H9 (cell line): ENCODE data around the gene TOP3B. TPM values are rescaled to one million over a fixed set of nuclear protein-coding genes. Genes with fewer than 3 reads are reported as not detected.

Source experiments
- DNase-seq: peaks from one replicate; pipeline ENCODE4 v3.0.0-alpha.2; 2017
- H2AFZ ChIP-seq: one replicate; pipeline ENCODE4 v1.6.1; 2013; ENCODE audit warnings: mild to moderate bottlenecking, low read length, control low read depth, moderate library complexity
- H2AK5ac ChIP-seq: 2 replicates; pipeline ENCODE4 v1.6.1; 2013; ENCODE audit warnings: low read length, control low read depth, mixed read lengths; ENCODE audit not compliant: insufficient read length
- H2BK120ac ChIP-seq: one replicate; pipeline ENCODE4 v1.6.1; 2013; ENCODE audit warnings: low read depth, mild to moderate bottlenecking, low read length, control low read depth, inconsistent platforms; ENCODE audit not compliant: poor library complexity, severe bottlenecking
- H2BK12ac ChIP-seq: 2 replicates; pipeline ENCODE4 v1.6.1; 2013; ENCODE audit warnings: low read length, control low read depth, mixed read lengths, low read depth; ENCODE audit not compliant: insufficient read length
- H2BK15ac ChIP-seq: 2 replicates; pipeline ENCODE4 v1.6.1; 2013; ENCODE audit warnings: low read depth, low read length, control low read depth
- H2BK20ac ChIP-seq: one replicate; pipeline ENCODE4 v1.6.1; 2013; ENCODE audit warnings: low read depth, mild to moderate bottlenecking, low read length, control low read depth, inconsistent platforms; ENCODE audit not compliant: poor library complexity, severe bottlenecking
- H2BK5ac ChIP-seq: 2 replicates; pipeline ENCODE4 v1.6.1; 2013; ENCODE audit warnings: low read length, control low read depth, mixed read lengths; ENCODE audit not compliant: insufficient read length
- H3K14ac ChIP-seq: 2 replicates; pipeline ENCODE4 v1.6.1; 2013; ENCODE audit warnings: low read length, control low read depth; ENCODE audit not compliant: insufficient read depth
- H3K18ac ChIP-seq: 2 replicates; pipeline ENCODE4 v1.6.1; 2013; ENCODE audit warnings: low read depth, mild to moderate bottlenecking, mixed read lengths, low read length, control low read depth; ENCODE audit not compliant: insufficient read length
- H3K23ac ChIP-seq: 2 replicates; pipeline ENCODE4 v1.6.1; 2013; ENCODE audit warnings: low read length, control low read depth, mixed read lengths, low read depth; ENCODE audit not compliant: insufficient read length
- H3K23me2 ChIP-seq: 2 replicates; pipeline ENCODE4 v1.6.1; 2013; ENCODE audit warnings: low read depth, mild to moderate bottlenecking, mixed read lengths, low read length, control low read depth; ENCODE audit not compliant: insufficient read length, poor library complexity, severe bottlenecking
- H3K27ac ChIP-seq: 2 replicates; pipeline ENCODE4 v1.5.1; 2013; ENCODE audit warnings: low read length, control low read depth, mixed read lengths, low read depth; ENCODE audit not compliant: insufficient read length
- H3K27me3 ChIP-seq: 2 replicates; pipeline ENCODE4 v1.6.1; 2013; ENCODE audit warnings: low read length, control low read depth, inconsistent platforms; ENCODE audit not compliant: insufficient read depth
- H3K4ac ChIP-seq: 2 replicates; pipeline ENCODE4 v1.6.1; 2013; ENCODE audit warnings: low read depth, mild to moderate bottlenecking, control low read depth, inconsistent platforms, low read length, moderate library complexity
- H3K4me1 ChIP-seq: 2 replicates; pipeline ENCODE4 v1.6.1; 2013; ENCODE audit warnings: low read length, control low read depth, inconsistent platforms; ENCODE audit not compliant: insufficient read depth
- H3K4me2 ChIP-seq: 2 replicates; pipeline ENCODE4 v1.6.1; 2013; ENCODE audit warnings: low read length, control low read depth, mixed read lengths; ENCODE audit not compliant: insufficient read length, insufficient read depth
- H3K56ac ChIP-seq: 2 replicates; pipeline ENCODE4 v1.6.1; 2013; ENCODE audit warnings: low read depth, mild to moderate bottlenecking, mixed read lengths, low read length, control low read depth; ENCODE audit not compliant: insufficient read length
- H3K79me1 ChIP-seq: 2 replicates; pipeline ENCODE4 v1.6.1; 2013; ENCODE audit warnings: low read depth, mild to moderate bottlenecking, moderate library complexity, low read length, control low read depth, inconsistent platforms; ENCODE audit not compliant: insufficient read depth, poor library complexity, severe bottlenecking
- H3K79me2 ChIP-seq: 2 replicates; pipeline ENCODE4 v1.6.1; 2013; ENCODE audit warnings: low read length, control low read depth, inconsistent platforms; ENCODE audit not compliant: insufficient read depth
- H3K9ac ChIP-seq: 2 replicates; pipeline ENCODE4 v1.6.1; 2013; ENCODE audit warnings: low read length, control low read depth, mixed read lengths; ENCODE audit not compliant: insufficient read length; ENCODE audit errors: extremely low read depth
- H3K9me3 ChIP-seq: one replicate; pipeline ENCODE4 v1.6.1; 2013; ENCODE audit warnings: low read depth, low read length, inconsistent platforms; ENCODE audit not compliant: control insufficient read depth
- H3T11ph ChIP-seq: one replicate; pipeline ENCODE4 v1.6.1; 2013; ENCODE audit warnings: mild to moderate bottlenecking, low read length, control low read depth, inconsistent platforms
- H4K20me1 ChIP-seq: one replicate; pipeline ENCODE4 v1.6.1; 2013; ENCODE audit not compliant: control insufficient read depth, insufficient read length, insufficient read depth
- H4K5ac ChIP-seq: 2 replicates; pipeline ENCODE4 v1.6.1; 2013; ENCODE audit warnings: low read depth, mild to moderate bottlenecking, mixed read lengths, low read length, control low read depth; ENCODE audit not compliant: insufficient read length
- H4K8ac ChIP-seq: replicated peaks from 2 replicates; pipeline ENCODE4 v1.6.1; 2013; ENCODE audit warnings: low read length, control low read depth, mixed read lengths, low read depth; ENCODE audit not compliant: insufficient read length
- H4K91ac ChIP-seq: 2 replicates; pipeline ENCODE4 v1.6.1; 2013; ENCODE audit warnings: low read depth, mild to moderate bottlenecking, moderate library complexity, mixed read lengths, low read length, control low read depth; ENCODE audit not compliant: insufficient read length
- H3K27ac Mint-ChIP-seq, 3 experiments: 2 replicates in 2 of 3; 3 replicates in 1 of 3; pipeline ENCODE4 v1.8.0; 2020 to 2021; ENCODE audit warnings: mixed read lengths in 3 of 3, mild to moderate bottlenecking in 1 of 3, moderate library complexity in 1 of 3
- H3K27me3 Mint-ChIP-seq: 2 replicates; pipeline ENCODE4 v1.8.0; 2021; ENCODE audit warnings: low read depth, mild to moderate bottlenecking, moderate library complexity, mixed read lengths
- H3K36me3 Mint-ChIP-seq, 3 experiments: 2 replicates in 2 of 3; 3 replicates in 1 of 3; pipeline ENCODE4 v1.8.0; 2020 to 2021; ENCODE audit warnings: low read depth in 3 of 3, mixed read lengths in 3 of 3; ENCODE audit not compliant: insufficient read depth in 1 of 3
- H3K4me1 Mint-ChIP-seq, 2 experiments: 2 replicates each; pipeline ENCODE4 v1.8.0; 2020; ENCODE audit warnings: mixed read lengths in 2 of 2
- H3K4me3 Mint-ChIP-seq, 2 experiments: 2 replicates in 1 of 2; 3 replicates in 1 of 2; pipeline ENCODE4 v1.8.0; 2020 to 2021; ENCODE audit warnings: mild to moderate bottlenecking in 2 of 2, mixed read lengths in 2 of 2, moderate library complexity in 1 of 2
- H3K9me3 Mint-ChIP-seq, 2 experiments: 2 replicates in 1 of 2; 3 replicates in 1 of 2; pipeline ENCODE4 v1.8.0; 2020; ENCODE audit warnings: mild to moderate bottlenecking in 2 of 2, mixed read lengths in 2 of 2, moderate library complexity in 1 of 2
- CTCF ChIP-seq: fragments of 200-600 bp; sonication (generic); conservative IDR thresholded peaks from 3 replicates; pipeline ENCODE4 v1.8.0; 2021; ENCODE audit warnings: antibody characterized with exemption, mild to moderate bottlenecking
- WGBS: extraction: QIAGEN DNeasy Blood & Tissue Kit; methylation state at CpG from one replicate; pipeline ENCODE4 v1.1.7; 2013; ENCODE audit warnings: missing lambda C conversion rate, low lambda C conversion rate, mixed read lengths; ENCODE audit not compliant: insufficient read length; ENCODE audit errors: extremely low coverage; 5-methylcytosine and 5-hydroxymethylcytosine counted together
- total RNA-seq: library from RNA; stranded (reverse); gene quantifications from 2 replicates; pipeline ENCODE4 v1.2.1, GENCODE V29; 2021

The TOP3B gene
- total RNA-seq, 1 experiment from 2014 or later, result 55.2 TPM

DNA sequence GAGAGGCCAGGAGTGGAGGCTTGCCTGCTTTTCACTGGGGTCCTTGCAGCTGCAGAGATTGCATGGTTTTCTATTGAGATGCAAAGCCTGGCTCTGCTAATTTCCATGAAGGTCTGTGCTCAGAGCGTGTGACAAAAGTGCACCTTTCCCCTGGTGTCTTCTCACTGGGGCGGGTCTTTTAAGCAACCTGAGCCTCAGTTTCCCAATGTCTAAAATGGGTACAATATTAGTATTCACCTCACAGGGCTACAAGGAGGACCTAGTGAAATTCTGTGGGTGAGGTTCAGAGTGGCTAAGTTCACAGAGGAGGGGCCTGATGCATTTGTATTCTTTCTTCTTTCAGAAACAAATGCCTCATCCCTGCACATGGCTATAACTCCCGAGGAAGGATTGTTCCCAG lies 50.2 kb downstream of the TOP3B start:
- Histone ChIP-seq H2BK20ac (no peak overlapping the region), H3K4ac (no peak overlapping the region), H2AFZ (no peak overlapping the region), H3K27me3 (no peaks in the 10 kb centered on the region), H2BK120ac (no peak overlapping the region), H2BK15ac (no peak overlapping the region), H3K9me3 (no peaks in the 10 kb centered on the region), H4K8ac (no peak overlapping the region), H3K4me1 (no peaks in the 10 kb centered on the region; the same call in 1 of the 2 replicates), H3K23ac (no peak overlapping the region), H2BK5ac (no peak overlapping the region), H3K79me1 (no peaks in the 10 kb centered on the region), H3K23me2 (no peaks in the 10 kb centered on the region), H3K56ac (no peak overlapping the region), H4K5ac (no peak overlapping the region), H2AK5ac (no peak overlapping the region), H3K4me2 (no peak overlapping the region), H4K91ac (no peak overlapping the region), H4K20me1 (no peaks in the 10 kb centered on the region), H3T11ph (no peak overlapping the region), H3K79me2 (no peaks in the 10 kb centered on the region), H2BK12ac (no peak overlapping the region), H3K9ac (no peak overlapping the region), H3K14ac (no peak overlapping the region), H3K27ac (no peak overlapping the region), H3K18ac (no peak overlapping the region)
- H3K36me3 Mint-ChIP-seq, result peaks cover 6 to 35% (median 31%) of the 10 kb centered on the region in 3 experiments; a peak in 6 of 7 replicates
- no peaks in the 10 kb centered on the region for H3K9me3 Mint-ChIP-seq
- peaks cover 16 to 28% of the 10 kb centered on the region in 2 experiments for H3K4me1 Mint-ChIP-seq
- no peak overlapping the region for H3K27ac Mint-ChIP-seq
- no peak for TF ChIP-seq CTCF
- H3K27me3 Mint-ChIP-seq, result no peaks in the 10 kb centered on the region
- DNase-seq, result no peak
- no CpG with 5 or more reads among the region's 3 CpGs for WGBS
- no peak overlapping the region for H3K4me3 Mint-ChIP-seq
